NK-92 (cell line): ENCODE measurements around the gene ZCCHC9.
"Not testable (repeated sequence)": the region's sequence is repeated elsewhere in the genome, so short reads cannot be mapped to it uniquely, and the experiment has no call there.

Source experiments
- DNase-seq: peaks from one replicate; lab custom pipeline; 2025; ENCODE audit not compliant: unreplicated experiment; lab: John Stamatoyannopoulos, UW

The ZCCHC9 gene

DNA sequence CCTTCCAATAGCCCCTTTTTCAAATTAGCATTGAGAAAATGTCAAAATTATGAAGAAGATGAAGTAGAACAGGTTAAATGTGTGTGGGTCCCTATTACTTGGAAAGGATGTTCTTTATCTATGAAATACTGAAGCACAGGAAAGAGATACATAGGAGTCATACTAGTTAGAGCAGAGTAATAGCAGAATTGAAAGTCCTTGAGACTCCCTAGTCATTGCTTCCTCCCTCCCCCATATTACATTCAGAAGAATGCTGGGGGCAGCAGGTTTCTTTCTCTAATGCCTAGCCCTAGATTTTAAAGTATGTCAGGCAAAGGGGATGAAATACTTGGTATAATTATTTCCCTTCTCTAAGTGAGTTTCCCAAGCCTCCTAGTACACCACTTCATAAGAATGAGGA lies 4.4 kb downstream of the ZCCHC9 start:
- DNase-seq = no peak

DNA sequence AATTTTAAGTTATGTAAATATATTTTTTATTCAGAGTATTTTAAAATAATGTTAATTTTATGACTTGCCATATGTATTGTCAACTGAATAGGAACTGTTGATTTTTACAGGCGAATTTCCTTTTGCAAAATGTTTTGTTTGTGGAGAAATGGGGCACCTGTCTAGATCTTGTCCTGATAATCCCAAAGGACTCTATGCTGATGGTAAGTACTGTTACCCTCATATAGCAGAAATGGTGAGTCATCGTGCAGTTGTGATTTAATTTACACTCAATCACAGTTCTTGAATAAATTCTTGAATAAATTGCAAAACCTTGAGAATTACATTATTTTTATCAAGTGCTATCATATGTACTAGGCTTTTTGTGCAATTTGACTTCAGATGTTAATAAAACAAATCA lies 7.4 kb downstream of the ZCCHC9 start:
- DNase-seq = no peak

DNA sequence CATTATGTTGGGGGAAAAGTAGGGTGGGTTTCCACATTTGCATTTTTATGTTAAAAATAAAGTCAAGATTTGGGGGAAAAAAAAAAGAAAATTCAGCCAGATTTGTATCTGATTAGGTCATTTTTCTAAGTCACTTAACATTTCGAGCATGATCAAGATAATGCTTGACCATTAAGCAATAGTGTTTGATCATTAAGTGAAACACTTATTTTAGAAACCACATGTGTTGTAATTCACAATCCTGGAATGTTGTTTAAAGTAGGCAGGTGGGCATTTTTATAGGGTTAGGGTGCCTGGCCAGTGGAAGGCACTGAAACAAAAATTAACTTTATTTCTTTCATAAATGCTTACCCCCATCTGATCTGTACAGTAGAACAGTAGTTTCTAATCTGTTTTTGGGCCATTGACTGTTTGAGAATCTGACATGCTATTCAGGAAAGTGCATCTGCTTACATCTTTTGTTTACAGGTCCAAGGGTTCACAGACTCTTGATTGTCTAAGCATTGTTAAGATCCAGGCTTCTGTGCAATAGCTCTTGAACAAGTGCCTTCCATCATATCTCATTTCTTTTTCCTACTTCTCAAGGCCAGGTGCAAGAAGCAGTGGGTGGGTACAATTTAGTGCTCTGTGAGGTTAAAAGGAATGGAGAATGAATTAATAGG lies 9.1 kb downstream of the ZCCHC9 start:
- DNase-seq = no peak

DNA sequence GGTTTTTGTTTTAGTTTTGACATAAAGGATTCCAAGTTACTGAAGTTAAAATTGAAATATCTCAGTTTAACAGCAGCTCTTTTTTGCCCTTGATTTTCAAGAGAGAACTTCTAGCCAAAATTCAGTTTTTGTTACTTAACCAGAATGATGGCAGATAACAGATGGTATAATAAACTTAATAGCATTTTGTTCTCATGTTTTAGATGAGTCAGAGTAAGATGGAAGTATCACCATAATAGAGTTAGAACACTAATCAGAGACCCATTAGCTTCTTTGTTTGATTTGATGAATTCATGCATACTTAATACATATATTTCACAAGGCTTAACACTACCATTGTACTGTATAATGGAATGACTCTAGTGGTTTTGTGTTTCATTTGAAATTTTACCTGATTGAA lies 11.9 kb downstream of the ZCCHC9 start:
- DNase-seq = no peak

DNA sequence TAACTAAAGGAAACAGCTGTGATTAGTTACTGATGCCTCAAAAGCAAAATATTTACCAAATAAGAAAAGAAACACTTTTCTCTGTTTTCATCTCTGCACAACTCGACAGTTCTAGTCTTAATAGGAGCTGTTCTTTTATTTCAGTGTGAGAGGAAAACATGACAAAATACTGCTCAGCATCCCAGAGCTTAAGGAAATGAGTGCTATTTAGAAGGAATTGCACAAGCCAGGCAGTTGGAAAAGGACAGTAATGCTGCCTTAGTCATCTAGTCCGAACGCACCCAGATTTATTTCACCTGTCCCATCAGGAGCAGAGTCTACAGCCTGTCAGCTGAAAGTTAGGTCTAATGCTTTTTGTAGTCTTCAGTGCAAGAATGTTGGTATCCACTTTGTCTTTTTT lies 12.3 kb downstream of the ZCCHC9 start:
- no peak for DNase-seq

DNA sequence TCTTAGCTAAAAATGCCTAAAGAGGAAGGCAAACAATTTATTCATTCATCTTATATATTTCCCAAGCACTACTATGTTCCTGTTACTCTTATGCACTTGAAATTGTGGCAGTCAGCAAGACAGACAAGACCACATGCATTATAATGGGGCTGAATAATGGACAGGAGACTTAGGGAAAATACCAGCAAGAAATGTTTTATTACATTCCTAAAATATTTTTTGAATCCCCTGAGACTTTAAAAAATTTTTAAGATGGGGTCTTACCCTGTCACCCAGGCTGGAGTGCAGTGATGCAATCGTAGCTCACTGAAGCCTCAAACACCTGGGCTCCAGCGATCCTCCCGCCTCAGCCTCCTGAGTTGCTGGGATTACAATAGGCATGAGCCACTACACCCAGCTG lies 13.2 kb downstream of the ZCCHC9 start:
- DNase-seq = no peak

DNA sequence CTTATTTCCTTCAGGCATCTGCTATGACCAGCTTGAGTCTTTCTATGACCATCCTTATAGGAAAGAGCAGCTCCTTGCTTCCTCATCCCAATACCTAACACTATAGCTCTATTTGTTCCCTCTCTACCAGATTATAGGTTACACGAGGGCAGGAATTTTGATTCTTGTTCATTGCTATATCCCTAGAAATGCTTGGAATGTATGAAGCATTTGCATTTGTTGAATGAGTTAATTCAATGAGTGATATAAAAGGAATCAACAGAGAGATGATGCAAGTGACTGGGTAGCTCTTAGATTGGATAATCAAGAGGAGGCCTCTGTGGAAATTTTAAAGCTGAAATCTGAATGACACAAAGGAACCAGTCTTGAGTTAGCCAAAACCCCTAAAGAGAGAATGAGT lies 13.9 kb downstream of the ZCCHC9 start:
- DNase-seq = no peak

DNA sequence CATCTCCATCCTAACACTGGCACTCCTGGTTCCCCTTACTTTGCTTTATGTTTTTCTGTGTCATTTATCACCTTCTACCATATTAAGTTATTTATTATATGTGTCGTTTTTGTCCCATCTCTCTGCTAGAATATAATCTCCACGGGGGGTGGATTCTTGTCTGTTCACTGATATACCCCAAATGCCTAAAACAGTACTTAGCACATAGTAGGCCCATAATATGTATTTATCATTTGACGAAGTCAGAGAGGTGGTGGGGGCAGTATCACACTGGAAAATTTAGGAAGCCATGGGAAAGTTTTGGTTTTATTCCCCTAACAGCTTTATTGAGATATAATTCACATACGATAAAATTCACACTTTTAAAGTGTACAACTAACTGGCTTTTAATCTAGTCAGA lies 14.4 kb downstream of the ZCCHC9 start:
- no peak for DNase-seq

DNA sequence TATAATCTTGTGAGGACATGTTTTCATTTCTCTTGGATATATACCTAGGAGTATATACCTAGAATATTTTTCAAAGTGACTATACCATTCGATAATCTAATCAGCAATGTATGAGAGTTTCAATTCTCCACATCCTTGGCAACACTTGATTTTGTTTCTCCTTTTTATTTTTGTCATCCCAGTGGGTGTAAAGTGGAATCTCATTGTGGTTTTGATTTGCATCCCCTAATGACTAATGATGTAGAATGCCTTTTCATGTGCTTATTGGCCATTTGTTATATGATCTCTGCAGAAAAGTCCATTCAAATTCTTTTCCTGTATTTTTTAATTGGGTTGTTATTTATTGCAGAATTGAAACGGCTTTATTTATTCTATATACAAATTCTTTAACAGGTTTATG lies 15.2 kb downstream of the ZCCHC9 start:
- no peak for DNase-seq

DNA sequence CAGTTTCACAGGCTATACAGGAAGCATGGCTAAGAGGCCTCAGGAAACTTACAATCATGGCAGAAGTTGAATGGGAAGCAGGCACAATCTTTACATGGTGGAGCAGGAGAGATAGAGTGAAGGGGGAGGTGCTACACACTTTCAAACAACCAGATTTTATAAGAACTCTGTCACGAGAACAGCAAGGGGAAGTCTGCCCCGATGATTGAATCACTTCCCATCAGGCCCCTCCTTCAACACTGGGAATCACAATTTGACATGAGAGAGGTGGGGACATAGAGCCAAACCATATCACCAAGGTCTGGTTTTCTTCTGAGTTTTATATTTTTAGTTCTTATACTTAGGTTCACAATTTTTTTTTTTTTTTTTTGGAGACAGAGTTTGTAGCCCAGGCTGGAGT lies 16.1 kb downstream of the ZCCHC9 start:
- no peak for DNase-seq

DNA sequence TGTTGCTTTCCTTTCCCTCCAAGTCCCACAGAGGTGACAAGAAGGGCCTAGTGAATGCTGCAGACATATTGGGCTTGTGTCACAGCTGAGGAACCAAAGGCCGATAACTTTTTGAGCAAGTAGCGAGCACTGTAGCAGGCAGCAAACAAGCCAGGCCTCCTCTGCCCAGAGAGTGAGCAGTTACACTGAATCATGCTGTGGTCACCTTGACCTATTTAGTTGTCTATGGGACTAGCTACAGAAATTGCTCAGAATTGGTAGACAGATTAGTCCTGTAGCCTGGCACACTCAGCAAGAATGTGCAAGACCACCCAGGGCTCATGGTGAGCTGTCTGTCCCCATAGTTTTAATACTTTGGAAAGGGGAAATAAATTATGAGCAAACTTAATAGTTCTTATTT lies 25.2 kb downstream of the ZCCHC9 start:
- no peak for DNase-seq

DNA sequence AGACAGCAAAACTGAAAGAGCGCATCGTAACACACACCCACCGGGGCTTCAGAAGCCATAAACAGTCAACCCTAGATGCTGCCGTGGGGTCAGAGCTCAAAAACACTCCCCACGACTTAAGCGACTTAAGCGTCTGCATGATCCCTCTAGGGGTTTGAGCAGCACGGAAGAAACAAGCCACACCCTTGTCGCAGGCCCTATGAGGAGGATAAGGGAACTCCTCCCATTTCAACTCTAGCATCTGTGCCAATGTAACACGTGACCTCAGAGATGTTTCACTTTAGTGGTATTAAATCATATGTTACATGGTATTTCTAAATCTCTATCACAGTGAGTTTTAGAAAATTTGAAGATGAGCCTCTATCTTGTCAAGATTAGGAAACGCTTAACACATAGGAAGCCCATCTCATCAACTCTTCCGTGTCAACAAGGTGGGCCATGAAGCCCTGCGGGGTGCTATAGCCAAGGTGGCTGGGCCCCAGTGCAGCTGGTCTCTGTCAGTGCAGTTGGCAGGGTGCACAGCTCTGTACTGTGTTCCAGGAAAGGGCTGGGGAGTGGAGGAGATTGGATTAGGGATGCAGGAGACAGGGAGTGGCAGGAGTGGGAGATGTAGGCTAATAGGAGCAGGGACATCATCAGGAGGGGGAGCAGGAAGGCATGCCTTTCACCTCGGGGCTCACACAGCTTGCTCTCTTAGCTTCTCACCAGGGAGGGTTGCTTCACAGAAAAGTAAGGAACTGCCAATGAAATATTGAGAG lies 33.1 kb downstream of the ZCCHC9 start:
- DNase-seq = no peak

DNA sequence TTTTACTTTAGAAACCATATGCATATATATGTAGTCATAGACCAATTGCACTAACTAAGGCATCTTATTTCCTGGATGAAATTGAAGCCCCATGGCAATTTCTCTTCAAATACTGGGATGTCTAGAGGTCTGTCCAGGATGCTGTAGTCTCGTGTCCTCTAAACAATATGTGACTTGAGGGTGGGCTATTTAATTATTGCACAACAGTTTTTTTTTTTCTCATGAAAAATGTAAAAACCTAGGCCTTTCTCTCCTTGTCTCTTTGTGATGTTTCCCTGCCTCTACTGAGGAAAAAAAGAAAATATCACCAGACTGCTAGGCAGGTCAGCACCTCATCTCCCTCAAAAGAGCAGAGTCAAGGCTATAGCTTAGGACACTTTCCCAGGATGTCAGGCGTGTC lies 34.6 kb downstream of the ZCCHC9 start:
- DNase-seq = no peak

DNA sequence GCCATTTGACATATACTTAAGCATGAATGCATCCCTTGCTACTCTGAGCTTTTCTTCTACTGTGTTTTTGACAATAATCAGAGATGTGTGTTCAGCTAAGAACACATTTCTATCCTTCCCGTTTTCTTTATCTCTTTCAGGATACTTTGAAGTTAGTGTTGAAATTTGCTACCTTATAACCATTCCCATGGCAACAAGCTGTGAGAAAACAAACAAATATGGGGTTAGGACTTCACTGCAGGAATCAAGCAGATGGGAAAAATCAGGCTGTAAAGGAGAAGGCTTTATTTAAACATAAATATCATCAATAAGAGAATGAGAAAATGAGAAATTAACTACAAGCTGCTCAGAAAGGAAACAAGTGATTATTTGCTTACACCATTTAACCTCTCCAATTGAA lies 35.2 kb downstream of the ZCCHC9 start:
- DNase-seq = no peak

DNA sequence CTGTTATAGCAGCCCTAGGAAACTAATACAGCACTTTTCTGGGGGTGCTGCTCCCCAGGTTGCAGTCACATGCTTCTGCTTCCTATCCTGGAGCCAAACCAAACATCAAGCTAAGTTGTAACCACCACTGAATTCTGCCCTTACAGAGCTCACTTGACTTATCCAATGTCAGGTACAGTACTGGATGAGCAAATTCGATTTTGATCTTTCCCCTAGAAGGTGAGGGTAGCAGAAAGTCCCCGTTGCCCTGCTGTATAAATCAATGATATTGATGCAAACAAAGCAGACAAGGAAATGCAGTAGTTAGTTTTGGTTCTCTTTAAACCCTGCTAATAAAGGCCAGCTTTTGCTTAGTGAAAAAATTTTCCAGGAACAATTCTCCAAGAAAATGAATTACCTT lies 36.4 kb downstream of the ZCCHC9 start:
- DNase-seq = no peak

DNA sequence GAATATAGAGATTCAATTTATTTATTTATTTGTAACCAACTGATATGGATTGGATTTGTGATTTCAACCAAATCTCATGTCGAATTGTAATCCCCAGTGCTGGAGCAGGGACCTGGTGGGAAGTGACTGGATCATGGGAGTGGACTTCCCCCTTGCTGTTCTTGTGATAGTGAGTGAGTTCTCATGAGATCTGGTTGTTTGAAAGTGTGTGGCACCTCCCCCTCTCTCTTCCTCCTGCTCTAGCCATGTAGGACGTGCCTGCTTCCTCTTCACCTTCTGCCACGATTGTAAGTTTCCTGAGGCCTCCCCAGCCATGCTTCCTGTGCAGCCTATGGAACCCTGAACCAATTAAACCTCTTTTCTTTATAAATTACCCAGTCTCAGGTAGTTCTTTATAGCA lies 36.8 kb downstream of the ZCCHC9 start:
- DNase-seq = not testable (repeated sequence)

DNA sequence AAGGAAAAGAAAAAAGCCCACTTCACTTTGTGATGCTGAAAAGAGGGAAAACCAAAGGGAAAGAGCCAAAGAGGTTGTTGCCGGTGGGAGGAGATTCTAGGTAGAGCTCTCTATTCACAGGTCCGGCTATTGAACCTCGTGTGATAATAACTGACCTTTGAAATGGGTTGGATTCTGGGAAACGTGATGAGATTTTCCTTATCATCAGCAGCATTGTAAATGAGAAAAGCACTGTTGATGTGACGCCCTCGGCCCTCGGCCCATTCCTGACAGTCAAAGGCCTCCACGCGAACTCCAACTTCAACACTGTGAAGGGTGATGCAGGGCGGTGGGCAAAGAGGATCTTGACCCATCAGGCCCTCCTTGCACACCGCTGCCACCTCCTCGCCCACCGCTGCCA lies 43.3 kb downstream of the ZCCHC9 start:
- DNase-seq = no peak

DNA sequence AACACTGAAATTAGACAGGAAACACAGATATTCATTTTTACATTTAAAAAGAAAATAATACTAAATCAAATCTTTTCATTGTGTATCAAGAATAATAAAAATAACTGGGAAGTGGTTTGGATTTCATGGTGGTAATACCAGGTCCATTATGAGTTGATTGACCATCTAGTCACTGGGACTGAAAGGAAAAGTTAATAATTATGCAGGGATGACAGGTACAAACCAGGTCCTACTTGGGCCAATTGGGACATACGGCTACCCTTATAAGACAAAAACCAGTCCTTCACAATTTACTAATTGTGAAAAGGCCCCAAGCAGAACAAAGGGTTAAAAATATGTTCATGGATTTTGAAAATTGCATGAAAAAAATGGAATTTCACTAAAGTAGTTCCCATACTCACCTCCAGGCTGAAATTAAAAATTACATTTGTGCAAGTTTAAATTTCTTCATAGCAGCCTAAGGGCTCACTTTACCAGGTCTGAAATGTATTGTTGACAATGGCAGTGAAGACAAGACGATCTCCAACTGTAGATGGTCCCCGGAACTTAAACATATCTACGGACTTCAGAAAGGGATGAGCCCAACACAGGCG lies 44.1 kb downstream of the ZCCHC9 start:
- DNase-seq = no peak

DNA sequence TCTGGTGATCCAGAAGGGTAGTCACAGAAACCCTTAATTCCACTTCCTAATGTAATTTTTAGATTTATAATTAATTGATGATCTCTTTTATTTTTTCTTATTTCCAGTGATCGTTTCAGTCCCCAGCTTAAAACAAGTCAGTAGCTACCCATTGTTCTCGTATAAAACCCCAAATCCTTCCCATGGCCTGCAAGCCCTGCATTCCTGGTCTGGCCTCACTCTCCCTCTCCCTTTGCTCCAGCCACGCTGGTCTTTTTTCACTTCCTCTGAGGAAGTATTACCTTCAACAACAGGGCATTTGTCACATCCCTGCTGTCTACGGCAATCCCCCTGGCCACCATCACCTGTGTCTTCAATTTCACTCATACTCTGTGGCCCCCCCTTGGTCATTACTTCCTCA lies 47.8 kb downstream of the ZCCHC9 start:
- DNase-seq = no peak

DNA sequence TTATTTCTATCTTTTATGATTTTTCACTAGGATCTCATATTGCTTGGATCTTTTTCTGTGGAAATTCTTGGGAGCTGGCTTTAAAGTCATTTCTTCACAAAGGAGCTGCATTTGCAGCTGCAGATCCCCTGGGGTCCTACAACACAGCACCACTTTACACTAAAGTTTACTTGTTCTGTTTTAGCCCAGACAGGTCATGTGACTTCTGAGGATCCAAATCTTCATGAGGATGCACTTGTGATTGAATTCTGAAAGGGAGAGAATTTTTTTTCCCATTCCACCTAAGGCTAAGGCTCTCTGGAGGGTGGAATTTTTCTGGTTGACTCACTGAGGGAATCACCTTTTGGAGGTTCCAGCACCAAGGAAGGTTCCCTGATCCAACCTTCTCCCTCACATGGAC lies 49.1 kb downstream of the ZCCHC9 start:
- DNase-seq = no peak

DNA sequence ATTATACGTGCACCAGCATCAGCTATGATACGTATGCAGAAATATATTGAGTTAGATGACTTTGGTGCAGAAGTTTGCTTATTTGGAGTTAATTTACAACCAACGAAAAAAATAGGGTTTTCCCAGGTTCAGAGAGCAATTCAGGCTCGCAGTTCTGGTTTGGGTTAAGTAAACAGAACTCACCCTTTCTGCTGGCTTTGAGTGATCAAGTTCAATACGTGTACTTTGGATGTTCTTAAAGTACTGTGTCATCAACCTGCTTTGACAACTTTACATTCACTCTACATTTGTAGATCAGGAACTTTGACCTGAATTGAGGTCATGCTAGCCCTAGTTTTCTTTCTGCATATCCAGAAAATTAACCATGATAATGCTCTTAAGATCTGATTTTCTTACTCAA lies 51.8 kb downstream of the ZCCHC9 start:
- no peak for DNase-seq

DNA sequence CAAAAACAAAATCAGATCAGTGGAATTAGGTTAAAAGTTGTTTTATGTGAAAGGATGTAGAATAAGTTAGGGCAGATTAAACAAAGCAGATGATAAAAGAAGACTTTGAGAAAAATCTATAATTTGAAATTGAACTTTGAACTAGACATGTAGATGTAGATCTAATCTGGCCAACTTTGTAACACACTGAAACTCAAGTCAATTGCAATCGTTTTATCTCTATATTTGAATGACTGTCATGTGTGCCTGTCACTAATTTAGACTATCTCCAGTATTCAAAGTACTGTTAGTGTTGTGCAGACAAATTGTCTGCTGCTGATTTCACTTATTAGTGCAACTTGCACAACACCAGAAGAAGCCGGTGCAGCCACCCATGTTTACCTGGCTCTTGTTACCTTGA lies 52.7 kb downstream of the ZCCHC9 start:
- no peak for DNase-seq
